Measurements from ENCODE around the gene RTRAF. TPM values are rescaled to one million over a fixed set of nuclear protein-coding genes. Genes with fewer than 3 reads are reported as not detected.

RTRAF gene
- total and polyA plus RNA-seq, 12 donors, result 178 to 276 (median 214) TPM

DNA sequence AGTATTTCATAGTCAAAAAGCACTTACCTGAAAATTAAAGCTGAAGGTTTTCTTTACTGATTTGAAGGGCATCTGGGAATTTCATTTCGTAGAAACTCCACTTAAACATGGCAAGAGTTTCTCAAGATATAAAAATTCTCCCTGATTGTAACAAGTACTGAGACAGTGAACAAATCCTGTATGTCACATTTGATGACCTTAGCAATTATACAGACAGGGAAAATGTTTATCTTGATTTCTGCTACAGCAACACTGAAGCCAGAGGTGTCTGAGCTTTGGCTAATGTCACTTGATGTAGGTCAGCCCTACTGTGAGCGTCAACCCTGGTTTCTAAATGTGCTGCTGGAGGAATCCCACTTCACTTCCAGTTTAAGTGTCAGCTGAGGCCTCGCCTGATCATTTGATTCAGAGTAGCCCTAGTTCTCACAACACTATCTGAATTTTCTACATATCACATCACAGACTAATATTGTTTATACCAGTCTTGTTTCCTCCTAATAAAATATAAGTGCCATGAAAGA is 20.9 kb downstream of the RTRAF start:
- peak in 7 of 8 donors; percentile 11 to 64 (median 39) for ATAC-seq
- H3K9me3 ChIP-seq, result no peaks in the 10 kb centered on the region
- peaks cover 13 to 65% (median 44%) of the 10 kb centered on the region in 9 donors for H3K4me1 ChIP-seq

DNA sequence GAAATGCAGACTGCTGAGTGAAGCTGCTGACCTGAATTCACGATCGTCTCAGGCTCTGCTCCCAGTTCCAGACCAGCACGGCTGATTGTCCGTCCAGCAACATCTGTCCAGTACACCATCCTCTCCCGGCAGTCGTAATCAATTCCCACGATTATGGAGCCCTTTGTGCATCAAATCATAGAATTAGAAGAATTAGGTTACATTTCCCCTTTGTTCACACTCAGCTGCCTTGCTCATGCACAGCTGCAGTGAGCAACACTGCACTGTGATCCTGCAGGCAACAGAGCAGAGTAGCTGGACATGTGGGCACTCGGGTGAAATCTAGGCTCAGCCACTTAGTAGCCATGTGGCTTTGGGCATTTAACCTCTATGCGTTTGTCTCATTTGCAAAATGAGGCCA is 22.2 kb downstream of the RTRAF start:
- peaks cover 13 to 75% (median 57%) of the 10 kb centered on the region in 9 donors for H3K4me1 ChIP-seq
- H3K36me3 ChIP-seq, result peaks cover 0 to 85% (median 39%) of the 10 kb centered on the region in 9 donors
- 80 to 81% methylated on average over 9 of the region's 9 CpGs for WGBS, 2 donors
- no peaks in the 10 kb centered on the region for H3K9me3 ChIP-seq
- no peak overlapping the region for H3K4me3 ChIP-seq
- no peaks in the 10 kb centered on the region for H3K27me3 ChIP-seq
- ATAC-seq (no peak), DNase-seq (no peak)
- intact Hi-C loops (cut with DNase I), result loop anchor here in 7 of 10 donors (5.0 to 10.0 kb wide), 5 partner anchors 36 to 121 kb away; partner anchors contain the start of gene NID2 (in 3 of the 7)
- H3K27ac ChIP-seq, result peak overlapping the region in 8 of 10 donors; percentile 34 to 85 (median 72)
- TF ChIP-seq, protein P1, sequence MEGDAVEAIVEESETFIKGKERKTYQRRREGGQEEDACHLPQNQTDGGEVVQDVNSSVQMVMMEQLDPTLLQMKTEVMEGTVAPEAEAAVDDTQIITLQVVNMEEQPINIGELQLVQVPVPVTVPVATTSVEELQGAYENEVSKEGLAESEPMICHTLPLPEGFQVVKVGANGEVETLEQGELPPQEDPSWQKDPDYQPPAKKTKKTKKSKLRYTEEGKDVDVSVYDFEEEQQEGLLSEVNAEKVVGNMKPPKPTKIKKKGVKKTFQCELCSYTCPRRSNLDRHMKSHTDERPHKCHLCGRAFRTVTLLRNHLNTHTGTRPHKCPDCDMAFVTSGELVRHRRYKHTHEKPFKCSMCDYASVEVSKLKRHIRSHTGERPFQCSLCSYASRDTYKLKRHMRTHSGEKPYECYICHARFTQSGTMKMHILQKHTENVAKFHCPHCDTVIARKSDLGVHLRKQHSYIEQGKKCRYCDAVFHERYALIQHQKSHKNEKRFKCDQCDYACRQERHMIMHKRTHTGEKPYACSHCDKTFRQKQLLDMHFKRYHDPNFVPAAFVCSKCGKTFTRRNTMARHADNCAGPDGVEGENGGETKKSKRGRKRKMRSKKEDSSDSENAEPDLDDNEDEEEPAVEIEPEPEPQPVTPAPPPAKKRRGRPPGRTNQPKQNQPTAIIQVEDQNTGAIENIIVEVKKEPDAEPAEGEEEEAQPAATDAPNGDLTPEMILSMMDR (IDR thresholded peaks at IDR 0.05), result no peak

More for the DNA sequence above, 20.9 kb downstream of the RTRAF start:
- peaks cover 0 to 92% (median 52%) of the 10 kb centered on the region in 9 donors for H3K36me3 ChIP-seq
- 47 to 61% methylated on average over 3 of the region's 3 CpGs for WGBS, 2 donors
- no peak overlapping the region for H3K4me3 ChIP-seq
- intact Hi-C loops (cut with DNase I), result loop anchor here in 7 of 10 donors (5.0 to 10.0 kb wide), 5 partner anchors 37 to 122 kb away; partner anchors contain the start of gene NID2 (in 3 of the 7)
- TF ChIP-seq, protein P1 (IDR thresholded peaks at IDR 0.05), result no peak
- peak overlapping the region in 9 of 10 donors; percentile 21 to 85 (median 65) for H3K27ac ChIP-seq
- DNase-seq, result no peak
- no peaks in the 10 kb centered on the region for H3K27me3 ChIP-seq

DNA sequence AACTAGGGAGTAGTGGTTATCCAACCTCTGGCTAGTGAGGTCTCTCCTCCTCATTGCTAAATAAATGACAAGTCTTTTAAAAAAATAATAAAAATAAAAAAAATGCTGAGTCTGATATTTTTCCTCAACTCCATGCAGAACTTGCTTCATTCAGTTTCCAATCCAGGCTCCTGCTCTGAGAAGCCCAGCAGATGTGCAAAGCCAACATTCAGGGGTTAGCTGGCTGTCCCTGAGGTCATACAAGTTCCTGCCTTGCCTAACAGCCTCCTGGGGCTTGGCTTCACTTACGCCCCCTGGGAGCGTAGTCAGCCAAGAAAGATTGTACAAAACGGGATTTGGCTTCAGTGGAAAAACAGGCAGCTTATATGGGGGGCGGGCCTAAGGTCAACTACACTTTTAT is 23.3 kb downstream of the RTRAF start:
- TF ChIP-seq, protein P1 (IDR thresholded peaks at IDR 0.05), result peak in 1 of 9 donors; percentile 14
- WGBS, 2 donors, result 19 to 21% methylated on average over 4 of the region's 4 CpGs
- no peak overlapping the region for H3K4me3 ChIP-seq
- H3K27me3 ChIP-seq, result no peaks in the 10 kb centered on the region
- peak; percentile 24 to 77 (median 54) for ATAC-seq
- H3K27ac ChIP-seq, result peak overlapping the region in 9 of 10 donors; percentile 65 to 85 (median 75)
- intact Hi-C loops (cut with DNase I), result loop anchor here in 7 of 10 donors (2.0 to 10.0 kb wide), 6 partner anchors 35 to 120 kb away; partner anchors contain the start of gene NID2 (in 3 of the 7)
- peaks cover 0 to 81% (median 35%) of the 10 kb centered on the region in 9 donors for H3K36me3 ChIP-seq
- DNase-seq, result peak; percentile 61 to 74
- H3K4me1 ChIP-seq, result peaks cover 13 to 82% (median 61%) of the 10 kb centered on the region in 9 donors
- H3K9me3 ChIP-seq, result no peaks in the 10 kb centered on the region

DNA sequence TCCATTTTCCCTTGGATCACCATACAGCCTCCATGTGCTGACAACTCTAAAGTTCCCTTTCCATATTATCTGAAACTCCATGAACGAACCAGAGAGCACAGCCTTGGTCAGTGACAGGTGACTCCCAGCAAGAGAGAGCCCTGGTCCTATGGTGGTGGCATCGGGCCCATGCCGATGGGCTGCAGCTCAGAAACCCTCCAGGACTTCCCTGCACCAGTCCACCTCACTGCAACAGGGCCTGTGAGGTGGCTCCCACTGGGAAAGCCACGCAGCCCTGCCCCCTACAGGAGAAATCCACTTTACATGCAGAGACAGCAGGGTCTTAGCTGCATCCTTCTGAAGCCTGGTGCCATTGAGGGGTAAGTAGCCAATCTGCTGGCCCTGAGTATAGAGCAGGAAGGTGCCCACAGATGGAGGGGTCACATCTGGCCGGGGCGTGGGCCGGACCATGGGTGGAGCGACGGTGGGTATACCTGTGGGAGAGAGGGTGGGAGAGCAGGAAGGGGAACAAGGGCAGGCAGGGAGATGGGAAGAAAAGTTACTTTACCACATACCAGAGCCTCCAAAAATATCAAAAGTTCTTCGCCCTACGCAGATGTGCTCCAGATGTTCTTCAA is 24.7 kb downstream of the RTRAF start:
- intact Hi-C loops (cut with DNase I), result loop anchor here in 8 of 10 donors (2.0 to 10.0 kb wide), 8 partner anchors 17 to 118 kb away; partner anchors contain the start of gene NID2 (in 5 of the 8)
- ATAC-seq, result peak in 7 of 8 donors; percentile 5 to 45 (median 25)
- no peaks in the 10 kb centered on the region for H3K9me3 ChIP-seq
- WGBS, 2 donors, result 42 to 55% methylated on average over 11 of the region's 11 CpGs
- H3K27ac ChIP-seq, result peak overlapping the region; percentile 65 to 85 (median 74)
- DNase-seq, result no peak
- no peaks in the 10 kb centered on the region for H3K27me3 ChIP-seq
- H3K36me3 ChIP-seq, result peaks cover 0 to 81% (median 31%) of the 10 kb centered on the region in 9 donors
- peaks cover 13 to 97% (median 76%) of the 10 kb centered on the region in 9 donors for H3K4me1 ChIP-seq
- no peak overlapping the region for H3K4me3 ChIP-seq
- TF ChIP-seq, protein P1 (IDR thresholded peaks at IDR 0.05), result peak in 6 of 9 donors; percentile 23 to 42 (median 32)

Data from heart right ventricle (tissue), 16 donors.